Gastroesophageal sphincter (tissue), 4 donors: ENCODE results near the gene SCGB1D2. TPM values are rescaled to one million over a fixed set of nuclear protein-coding genes. Genes with fewer than 3 reads are reported as not detected.

Experiments used
- ATAC-seq: fragments of 150-250 bp; one replicate; pipeline ENCODE4 v1.9.1; 2016; ENCODE audit warnings: mild to moderate bottlenecking, moderate library complexity
- H3K27ac ChIP-seq, 4 donors: fragments of 200-600 bp; sonication (generic) in 3 of 4; 1 replicate in 3 of 4; 2 replicates in 1 of 4; pipeline ENCODE4 v1.5.1; 2016 to 2019
- H3K27me3 ChIP-seq: fragments of 200-600 bp; sonication (generic); one replicate; pipeline ENCODE4 v1.5.1; 2019
- H3K36me3 ChIP-seq, 2 donors: fragments of 200-600 bp; sonication (generic); one replicate each; pipeline ENCODE4 v1.5.1; 2019; ENCODE audit warnings: control low read depth in 1 of 2
- H3K4me1 ChIP-seq, 3 donors: fragments of 200-600 bp; sonication (generic); 1 replicate in 2 of 3; 2 replicates in 1 of 3; pipeline ENCODE4 v1.5.1; 2016 to 2019; ENCODE audit warnings: control low read depth in 2 of 3
- H3K4me3 ChIP-seq, 2 donors: fragments of 200-600 bp; sonication (generic); one replicate each; pipeline ENCODE4 v1.5.1; 2019; ENCODE audit warnings: mild to moderate bottlenecking in 1 of 2, moderate library complexity in 1 of 2
- H3K9me3 ChIP-seq, 3 donors: fragments of 200-600 bp; sonication (generic); one replicate each; pipeline ENCODE4 v1.5.1; 2017 to 2019; ENCODE audit warnings: control low read depth in 2 of 3
- EP300 ChIP-seq: sonication (generic); formaldehyde crosslinking; IDR thresholded peaks from one replicate; pipeline ENCODE4 v1.6.1; 2017; ENCODE audit warnings: antibody characterized with exemption, mild to moderate bottlenecking
- POLR2A ChIP-seq, 2 donors: fragments of 450-650 bp; IDR thresholded peaks; one replicate each; pipeline ENCODE4 v1.6.1; 2017; ENCODE audit warnings: antibody characterized with exemption in 2 of 2, mild to moderate bottlenecking in 2 of 2, moderate library complexity in 1 of 2
- POLR2AphosphoS5 ChIP-seq: sonication (generic); formaldehyde crosslinking; IDR thresholded peaks from one replicate; pipeline ENCODE4 v1.6.1; 2017; ENCODE audit warnings: antibody characterized with exemption
- WGBS, 2 donors: methylation state at CpG; one replicate each; pipeline ENCODE4 v1.1.5; 2018; ENCODE audit warnings: low coverage in 1 of 2; 5-methylcytosine and 5-hydroxymethylcytosine counted together
- total RNA-seq, 4 donors: library from RNA; depleted of rRNA; stranded (reverse); fragments of >200 nt; gene quantifications; one replicate each; pipeline ENCODE4 v1.1.0, GENCODE V29; 2016
- TF ChIP-seq, protein P1 (sequence below), 4 experiments: fragments of 200-600 bp in 2 of 4; fragments of 450-650 bp in 2 of 4; sonication (generic) in 1 of 4; IDR thresholded peaks; one replicate each; pipeline ENCODE4 v1.5.1; 2017 to 2019; ENCODE audit warnings: antibody characterized with exemption in 4 of 4, mild to moderate bottlenecking in 2 of 4, moderate library complexity in 2 of 4

SCGB1D2 gene
- total RNA-seq, 4 donors from 2014 or later, result 9.3 TPM; not detected in 3

DNA sequence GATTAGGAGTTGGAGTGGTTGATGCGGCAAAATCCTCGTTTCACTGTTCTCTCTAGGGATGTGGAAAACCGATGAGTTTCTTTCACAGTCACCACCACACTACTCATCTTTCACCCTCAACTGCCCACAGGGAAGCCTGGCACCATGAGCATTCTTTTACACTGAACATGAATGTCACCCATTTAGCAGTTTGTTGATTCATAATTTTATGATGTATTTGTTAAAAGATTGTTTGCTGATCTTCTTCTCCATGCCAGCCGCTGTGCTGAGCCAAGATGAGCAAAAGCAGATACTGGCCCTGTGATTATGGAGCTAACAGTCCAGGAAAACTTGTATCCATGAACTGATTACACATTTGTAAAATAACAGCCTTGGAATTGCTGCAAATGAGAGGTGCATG is 3.9 kb upstream of the SCGB1D2 start:
- peaks cover 42% of the 10 kb centered on the region for H3K27me3 ChIP-seq
- H3K36me3 ChIP-seq, result no peaks in the 10 kb centered on the region
- no peaks in the 10 kb centered on the region for H3K4me1 ChIP-seq
- no peak for ATAC-seq
- no peak overlapping the region for H3K4me3 ChIP-seq
- TF ChIP-seq EP300 (no peak), POLR2AphosphoS5 (no peak), POLR2A (IDR thresholded peaks at IDR 0.05) (no peak)
- TF ChIP-seq, protein P1, sequence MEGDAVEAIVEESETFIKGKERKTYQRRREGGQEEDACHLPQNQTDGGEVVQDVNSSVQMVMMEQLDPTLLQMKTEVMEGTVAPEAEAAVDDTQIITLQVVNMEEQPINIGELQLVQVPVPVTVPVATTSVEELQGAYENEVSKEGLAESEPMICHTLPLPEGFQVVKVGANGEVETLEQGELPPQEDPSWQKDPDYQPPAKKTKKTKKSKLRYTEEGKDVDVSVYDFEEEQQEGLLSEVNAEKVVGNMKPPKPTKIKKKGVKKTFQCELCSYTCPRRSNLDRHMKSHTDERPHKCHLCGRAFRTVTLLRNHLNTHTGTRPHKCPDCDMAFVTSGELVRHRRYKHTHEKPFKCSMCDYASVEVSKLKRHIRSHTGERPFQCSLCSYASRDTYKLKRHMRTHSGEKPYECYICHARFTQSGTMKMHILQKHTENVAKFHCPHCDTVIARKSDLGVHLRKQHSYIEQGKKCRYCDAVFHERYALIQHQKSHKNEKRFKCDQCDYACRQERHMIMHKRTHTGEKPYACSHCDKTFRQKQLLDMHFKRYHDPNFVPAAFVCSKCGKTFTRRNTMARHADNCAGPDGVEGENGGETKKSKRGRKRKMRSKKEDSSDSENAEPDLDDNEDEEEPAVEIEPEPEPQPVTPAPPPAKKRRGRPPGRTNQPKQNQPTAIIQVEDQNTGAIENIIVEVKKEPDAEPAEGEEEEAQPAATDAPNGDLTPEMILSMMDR (IDR thresholded peaks at IDR 0.05), result no peak
- H3K27ac ChIP-seq, result no peak overlapping the region
- 67 to 96% methylated on average over 3 of the region's 4 CpGs for WGBS, 2 donors
- H3K9me3 ChIP-seq, result no peaks in the 10 kb centered on the region

DNA sequence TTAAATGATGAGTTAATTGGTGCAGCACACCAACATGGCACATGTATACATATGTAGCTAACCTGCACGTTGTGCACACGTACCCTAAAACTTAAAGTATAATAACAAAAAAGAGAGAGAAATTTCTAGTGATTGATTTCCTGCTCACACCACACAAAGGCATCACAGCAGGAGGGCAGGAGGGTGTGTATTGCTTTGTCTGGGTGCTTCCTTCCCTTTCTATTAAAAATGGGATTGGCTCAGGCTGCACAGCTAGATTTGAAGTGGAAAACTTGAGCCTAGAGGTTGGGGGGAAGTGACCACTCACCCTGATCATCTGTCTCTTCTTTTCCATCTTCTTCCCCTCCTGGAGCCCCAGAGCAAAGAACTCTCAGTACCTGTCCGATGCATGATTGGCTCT is 944 bp upstream of the SCGB1D2 start:
- H3K27me3 ChIP-seq, result peaks cover 44% of the 10 kb centered on the region

DNA sequence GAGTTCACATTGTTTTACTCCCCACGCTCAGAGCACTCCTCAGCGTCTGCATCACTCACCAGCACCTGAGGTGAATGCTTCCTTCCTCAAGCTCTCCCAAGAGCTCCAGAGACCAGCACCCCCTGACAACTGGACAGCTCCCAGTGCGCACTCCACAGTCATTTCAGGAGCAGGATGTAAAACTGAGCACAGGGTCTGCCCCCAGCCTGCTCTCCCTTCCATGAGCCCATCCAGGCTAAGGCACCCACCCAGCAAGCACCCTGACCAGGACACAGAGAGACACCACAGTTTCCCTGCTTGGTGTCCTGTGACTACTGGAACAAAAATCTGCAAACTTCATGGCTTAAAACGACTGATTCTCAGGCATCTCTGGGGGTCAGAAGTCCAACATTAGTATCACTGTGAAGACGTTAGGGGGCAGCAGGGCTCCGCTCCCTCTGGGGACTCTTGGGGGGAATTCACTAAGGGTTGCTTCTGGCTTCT is 3.3 kb downstream of the SCGB1D2 start:
- 16 to 17% methylated on average over 3 to 5 of the region's 6 CpGs for WGBS, 2 donors
- Histone ChIP-seq H3K4me1 (no peaks in the 10 kb centered on the region), H3K27me3 (peaks cover 49% of the 10 kb centered on the region), H3K36me3 (no peaks in the 10 kb centered on the region), H3K27ac (no peak overlapping the region), H3K9me3 (peaks cover 0 to 9% (median 0%) of the 10 kb centered on the region in 3 donors), H3K4me3 (no peak overlapping the region)
- no peak for ATAC-seq
- TF ChIP-seq POLR2A (IDR thresholded peaks at IDR 0.05) (no peak), EP300 (no peak), POLR2AphosphoS5 (no peak)
- TF ChIP-seq, protein P1 (IDR thresholded peaks at IDR 0.05), result no peak

More for the DNA sequence above, 944 bp upstream of the SCGB1D2 start:
- Histone ChIP-seq H3K4me1 (no peaks in the 10 kb centered on the region), H3K27ac (no peak overlapping the region), H3K9me3 (no peaks in the 10 kb centered on the region), H3K36me3 (no peaks in the 10 kb centered on the region), H3K4me3 (no peak overlapping the region)
- no peak for ATAC-seq
- WGBS, 2 donors, result 80 to 95% methylated on average over 1 to 2 of the region's 3 CpGs
- TF ChIP-seq, protein P1 (IDR thresholded peaks at IDR 0.05), result no peak
- TF ChIP-seq POLR2AphosphoS5, result no peak
- TF ChIP-seq EP300, result no peak
- no peak for TF ChIP-seq POLR2A (IDR thresholded peaks at IDR 0.05)

DNA sequence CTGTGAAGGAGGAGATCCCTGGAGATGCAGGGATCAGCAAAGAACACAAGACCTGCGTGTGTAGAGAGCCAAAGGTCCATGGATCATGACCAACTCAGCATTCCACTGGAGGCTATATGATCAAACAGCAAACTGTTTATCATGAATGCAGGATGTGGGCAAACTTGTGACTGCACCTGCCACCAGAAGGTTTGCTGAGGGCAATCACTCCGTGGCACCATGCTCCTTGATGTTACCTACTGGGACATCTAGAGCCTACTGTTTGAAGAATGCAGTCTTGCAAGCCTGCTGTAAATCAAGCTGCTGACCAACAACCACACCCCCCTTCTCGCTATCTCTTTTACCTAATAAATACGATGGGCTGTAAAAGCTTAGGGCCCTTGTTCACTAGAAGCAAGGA is 9.7 kb downstream of the SCGB1D2 start:
- Histone ChIP-seq H3K27me3 (peaks cover 18% of the 10 kb centered on the region), H3K9me3 (peaks cover 0 to 56% (median 3%) of the 10 kb centered on the region in 3 donors), H3K27ac (no peak overlapping the region), H3K4me1 (no peaks in the 10 kb centered on the region), H3K4me3 (no peak overlapping the region), H3K36me3 (no peaks in the 10 kb centered on the region)
- 40 to 49% methylated on average over 1 to 4 of the region's 4 CpGs for WGBS, 2 donors
- no peak for TF ChIP-seq POLR2A (IDR thresholded peaks at IDR 0.05)
- no peak for ATAC-seq

DNA sequence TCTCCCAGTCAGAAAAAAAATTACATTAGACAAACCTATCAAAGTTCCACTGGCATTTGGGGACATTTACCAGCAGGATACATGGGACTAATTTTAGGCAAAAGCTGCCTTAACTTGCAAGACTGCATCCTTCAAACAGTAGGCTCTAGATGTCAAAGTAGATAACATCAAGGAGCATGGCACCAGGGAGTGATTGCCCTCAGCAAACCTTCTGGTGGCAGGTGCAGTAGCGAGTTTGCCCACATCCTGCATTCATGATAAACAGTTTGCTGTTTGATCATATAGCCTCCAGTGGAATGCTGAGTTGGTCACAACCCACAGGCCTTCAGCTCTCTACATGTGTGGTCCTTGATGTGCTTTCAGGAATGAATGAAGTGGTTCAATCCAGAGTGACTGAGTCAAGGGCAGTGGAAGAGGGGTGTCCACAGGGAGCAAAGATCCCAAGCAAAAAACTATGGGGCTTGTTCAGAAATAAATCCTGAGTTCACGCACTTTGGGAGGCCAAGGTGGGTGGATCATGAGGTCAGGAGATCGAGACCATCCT is 12.0 kb downstream of the SCGB1D2 start:
- no peak for ATAC-seq
- TF ChIP-seq, protein P1 (IDR thresholded peaks at IDR 0.05), result no peak
- TF ChIP-seq POLR2A (IDR thresholded peaks at IDR 0.05) (no peak), POLR2AphosphoS5 (no peak), EP300 (no peak)
- H3K9me3 ChIP-seq, result peaks cover 0 to 56% (median 3%) of the 10 kb centered on the region in 3 donors
- H3K27ac ChIP-seq, result no peak overlapping the region
- H3K27me3 ChIP-seq, result no peaks in the 10 kb centered on the region
- no peak overlapping the region for H3K4me3 ChIP-seq
- no peaks in the 10 kb centered on the region for H3K4me1 ChIP-seq
- no peaks in the 10 kb centered on the region for H3K36me3 ChIP-seq
- 64 to 92% methylated on average over 2 to 3 of the region's 3 CpGs for WGBS, 2 donors
